CD4-positive, alpha-beta T cell treated with Interleukin-17A for 1 hour (primary cell): Measurements from ENCODE around the gene ASTE1.
"Not testable (repeated sequence)": the region's sequence is repeated elsewhere in the genome, so short reads cannot be mapped to it uniquely, and the experiment has no call there.

Source experiments
- DNase-seq: peaks from one replicate; pipeline ENCODE4 v3.0.0-alpha.2; 2020

Gene ASTE1

DNA sequence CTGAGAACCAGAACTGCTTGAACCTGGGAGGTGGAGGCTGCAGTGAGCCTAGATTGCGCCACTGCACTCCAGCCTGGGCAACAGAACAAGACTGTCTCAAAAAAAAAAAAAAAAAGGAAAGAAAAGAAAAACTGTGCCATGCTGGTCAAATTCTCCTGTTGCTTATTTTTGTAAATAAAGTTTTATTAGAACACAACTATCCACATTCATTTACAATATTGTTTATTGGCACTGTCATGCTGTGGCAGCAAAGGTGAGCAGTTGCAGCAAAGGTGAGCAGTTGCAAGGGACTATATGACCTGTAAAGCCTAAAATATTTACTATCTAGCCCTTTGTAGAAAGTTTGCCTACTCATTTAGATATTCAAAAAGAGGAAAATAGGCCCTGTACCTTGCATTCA is 18.3 kb downstream of the ASTE1 start:
- no peak for DNase-seq

DNA sequence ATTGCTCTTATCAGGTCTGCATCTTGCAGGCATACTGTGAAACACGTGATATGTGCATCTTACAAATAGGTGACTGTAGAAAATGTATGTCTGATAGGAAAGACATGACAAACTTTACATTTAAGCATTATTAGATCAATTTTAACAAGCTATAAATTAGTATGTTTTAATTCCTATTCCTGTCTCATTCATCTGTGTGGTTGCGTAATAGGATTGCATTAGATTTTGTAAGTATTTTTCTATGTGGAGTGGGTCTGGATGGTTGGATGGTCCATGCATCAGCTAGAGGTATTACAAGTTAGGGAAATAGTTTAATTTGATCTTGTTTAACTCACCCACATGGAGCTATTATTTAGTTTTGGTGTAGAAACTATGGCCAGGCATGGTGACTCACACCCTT is 18.8 kb downstream of the ASTE1 start:
- no peak for DNase-seq

DNA sequence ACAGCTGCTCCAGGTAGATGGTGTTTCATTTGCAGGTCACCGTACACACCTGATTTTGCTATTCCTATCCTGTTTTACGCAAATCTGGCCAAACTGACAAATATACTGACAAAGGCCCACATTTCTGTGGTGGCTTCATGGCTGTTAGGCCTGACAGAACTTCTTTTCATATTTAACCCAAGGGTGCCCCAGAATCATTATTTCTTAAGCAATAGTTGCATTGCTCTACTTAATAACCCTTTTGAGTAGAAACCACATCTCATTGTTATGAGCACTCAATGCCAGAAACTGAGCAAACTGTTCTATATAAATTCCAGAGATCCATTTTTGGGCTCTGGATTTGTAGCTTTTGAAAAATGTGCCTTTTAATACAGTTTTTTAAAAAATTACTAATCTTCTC is 19.4 kb downstream of the ASTE1 start:
- no peak for DNase-seq

DNA sequence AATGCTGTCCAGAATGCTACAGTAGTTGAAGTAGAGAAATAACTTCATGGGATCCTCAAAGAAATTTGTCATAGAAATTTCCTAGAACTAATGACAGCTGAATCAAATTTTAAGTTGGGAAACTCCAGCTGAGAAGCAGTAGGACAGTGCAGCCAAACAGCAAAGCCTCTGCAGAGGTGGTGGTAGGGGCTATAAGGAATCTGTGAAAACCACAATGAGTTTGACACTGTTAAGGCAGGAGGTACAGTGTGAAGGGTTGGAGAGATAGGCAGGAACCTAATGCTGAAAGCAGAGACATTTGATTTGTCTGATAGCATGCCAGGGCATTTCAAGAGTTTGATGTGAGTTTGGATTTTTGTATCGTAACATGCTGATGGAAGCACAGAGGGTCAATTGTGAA is 22.0 kb downstream of the ASTE1 start:
- DNase-seq, result no peak

DNA sequence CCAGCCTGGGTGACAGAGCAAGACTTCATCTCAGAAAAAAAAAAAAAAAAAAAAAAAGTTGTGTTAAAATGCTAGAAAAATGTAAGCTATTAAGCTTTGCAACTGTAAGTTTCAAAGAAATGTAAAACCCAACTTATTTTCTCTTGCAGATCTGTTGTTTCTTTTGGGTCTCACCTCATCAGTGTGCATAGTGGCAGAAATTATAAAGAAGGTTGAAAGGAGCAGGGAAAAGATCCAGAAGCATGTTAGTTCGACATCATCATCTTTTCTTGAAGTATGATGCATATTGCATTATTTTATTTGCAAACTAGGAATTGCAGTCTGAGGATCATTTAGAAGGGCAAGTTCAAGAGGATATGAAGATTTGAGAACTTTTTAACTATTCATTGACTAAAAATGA is 25.6 kb downstream of the ASTE1 start:
- DNase-seq, result no peak

DNA sequence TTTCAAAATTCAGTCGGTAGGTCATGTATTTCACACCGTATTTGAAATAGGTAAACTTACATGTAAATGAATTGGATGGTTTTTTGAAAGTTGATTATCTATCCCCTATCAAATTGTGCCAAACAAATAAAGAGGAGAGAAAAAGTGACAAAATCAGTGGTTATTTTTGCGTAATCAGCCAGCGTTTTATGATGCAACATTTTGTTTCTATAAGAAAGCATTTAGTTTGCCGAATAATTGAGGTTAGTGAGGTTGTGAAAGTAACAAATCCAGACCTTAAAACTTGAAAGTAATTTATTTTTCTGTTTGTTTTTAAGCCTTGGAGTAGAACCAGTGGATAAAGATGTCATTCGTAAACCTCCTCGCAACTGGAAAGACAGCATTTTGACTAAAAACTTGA is 29.3 kb downstream of the ASTE1 start:
- DNase-seq, result no peak

DNA sequence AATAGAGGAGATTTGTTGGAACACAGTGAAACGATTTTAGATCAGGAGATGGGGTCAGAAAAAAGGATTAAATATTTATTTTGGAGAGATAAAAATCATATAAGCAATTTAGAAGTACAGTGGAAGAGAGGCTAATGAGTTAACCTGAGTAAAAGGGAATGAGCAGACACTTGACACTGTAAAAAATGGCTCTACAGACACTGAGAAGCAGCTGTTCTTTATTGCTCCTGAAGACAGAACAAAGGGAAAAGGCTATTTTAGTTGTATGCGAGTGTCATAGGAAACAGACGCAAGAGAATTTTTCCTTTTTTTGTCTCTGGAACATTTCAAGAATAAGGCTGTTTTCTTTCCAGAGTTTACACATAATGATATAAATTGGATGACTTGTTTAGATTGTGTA is 34.3 kb downstream of the ASTE1 start:
- no peak for DNase-seq

DNA sequence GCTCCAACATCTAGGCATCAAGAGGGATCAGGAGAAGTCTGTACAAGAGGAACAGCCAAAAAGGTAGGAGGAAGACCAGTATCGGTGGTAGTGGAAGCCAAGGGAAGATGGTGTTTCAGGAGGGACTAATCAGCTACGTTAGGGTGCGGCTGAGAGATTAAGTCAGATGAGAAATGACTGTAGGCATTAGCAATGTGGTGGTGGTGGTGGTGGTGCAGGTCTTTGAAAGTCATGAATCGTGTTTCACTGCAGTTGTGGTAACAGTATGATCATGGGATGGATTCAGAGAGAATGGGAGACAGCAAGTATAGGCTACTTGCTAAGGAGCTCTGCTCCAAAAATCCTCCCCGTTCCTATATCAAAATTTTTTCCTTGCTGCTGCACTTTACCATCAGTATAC is 35.5 kb downstream of the ASTE1 start:
- no peak for DNase-seq

DNA sequence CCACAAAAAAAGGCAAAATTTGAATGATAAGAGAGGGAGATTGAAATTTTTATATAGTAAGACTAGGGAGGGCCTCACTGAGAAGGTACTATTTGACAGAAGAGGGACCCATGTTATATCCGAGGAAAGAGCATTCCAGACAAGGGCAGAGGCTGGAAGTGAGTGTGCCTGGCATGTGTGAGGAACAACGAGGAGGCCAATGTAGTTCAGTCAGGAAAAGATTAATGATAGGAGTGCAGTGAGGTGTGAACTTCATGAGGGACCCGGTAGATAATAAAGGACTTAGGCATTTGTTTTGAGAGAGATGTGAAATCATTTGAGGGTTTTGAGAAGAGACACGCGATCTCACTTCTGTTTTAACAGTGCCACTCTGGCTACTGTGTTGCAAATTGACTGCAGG is 36.3 kb downstream of the ASTE1 start:
- no peak for DNase-seq

DNA sequence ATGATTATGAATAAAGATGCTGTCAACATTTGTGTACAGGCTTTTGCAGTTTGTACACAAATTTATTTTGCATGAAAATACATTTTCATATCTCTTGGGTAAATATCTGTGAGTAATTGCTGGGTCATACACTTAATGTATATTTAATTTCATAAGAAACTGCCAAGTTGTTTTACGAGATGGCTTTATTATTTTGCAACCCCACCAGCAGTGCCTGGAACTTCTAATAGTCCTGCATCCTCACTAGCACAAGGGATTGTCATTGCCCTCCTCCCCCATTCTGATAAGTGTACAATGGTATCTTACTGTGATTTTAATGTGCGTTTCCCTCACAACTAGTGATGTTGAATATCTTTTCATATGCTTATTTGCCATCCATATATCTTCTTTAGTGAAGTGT is 45.2 kb downstream of the ASTE1 start:
- no peak for DNase-seq

DNA sequence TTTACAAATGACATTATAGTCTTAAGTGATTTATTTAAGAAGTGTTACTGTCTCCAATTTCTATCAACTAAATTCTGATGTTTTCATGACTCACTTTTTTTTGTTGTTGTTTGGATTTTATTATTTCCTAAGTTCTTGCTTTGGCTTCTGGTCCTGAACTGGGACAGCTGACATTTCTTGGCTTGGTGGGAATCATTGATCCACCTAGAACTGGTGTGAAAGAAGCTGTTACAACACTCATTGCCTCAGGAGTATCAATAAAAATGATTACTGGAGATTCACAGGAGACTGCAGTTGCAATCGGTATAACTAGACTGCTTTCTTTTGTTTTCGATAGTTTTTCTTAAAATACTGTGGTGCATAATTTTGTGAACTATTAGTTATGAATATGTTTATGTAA is 47.5 kb downstream of the ASTE1 start:
- no peak for DNase-seq

DNA sequence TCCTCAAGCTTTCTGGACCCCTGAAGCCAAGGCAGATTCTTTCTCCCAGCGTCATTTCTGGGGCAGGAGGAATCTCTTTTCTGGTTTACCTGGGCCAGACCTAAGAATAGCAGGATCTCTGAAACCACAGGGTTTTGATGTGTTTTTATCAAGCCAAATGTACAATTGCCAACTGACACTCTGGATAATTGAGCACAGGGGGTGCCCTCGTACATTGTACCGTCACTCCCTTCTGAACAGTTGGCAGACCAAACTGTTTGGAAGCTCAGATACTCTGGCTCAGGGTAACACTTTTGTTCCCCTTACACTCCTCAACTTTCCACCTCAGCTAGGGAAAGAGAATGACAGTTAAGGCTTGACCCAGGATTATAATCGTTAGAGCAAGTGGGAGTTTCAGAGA is 49.9 kb downstream of the ASTE1 start:
- no peak for DNase-seq

DNA sequence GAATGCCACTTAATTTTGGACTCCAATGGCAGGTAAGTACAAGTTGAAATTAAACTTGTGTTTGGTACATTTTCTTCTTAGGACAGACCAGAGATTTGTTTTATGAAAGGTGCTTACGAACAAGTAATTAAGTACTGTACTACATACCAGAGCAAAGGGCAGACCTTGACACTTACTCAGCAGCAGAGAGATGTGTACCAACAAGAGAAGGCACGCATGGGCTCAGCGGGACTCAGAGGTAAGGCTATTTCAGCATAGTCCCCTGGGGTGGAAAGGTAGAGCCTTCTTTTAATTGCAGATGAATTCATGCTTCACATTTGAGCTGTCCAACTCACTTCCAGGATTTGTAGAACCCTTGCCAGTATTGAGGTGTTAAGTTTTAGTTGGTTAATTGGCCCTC is 51.4 kb downstream of the ASTE1 start:
- DNase-seq, result no peak

DNA sequence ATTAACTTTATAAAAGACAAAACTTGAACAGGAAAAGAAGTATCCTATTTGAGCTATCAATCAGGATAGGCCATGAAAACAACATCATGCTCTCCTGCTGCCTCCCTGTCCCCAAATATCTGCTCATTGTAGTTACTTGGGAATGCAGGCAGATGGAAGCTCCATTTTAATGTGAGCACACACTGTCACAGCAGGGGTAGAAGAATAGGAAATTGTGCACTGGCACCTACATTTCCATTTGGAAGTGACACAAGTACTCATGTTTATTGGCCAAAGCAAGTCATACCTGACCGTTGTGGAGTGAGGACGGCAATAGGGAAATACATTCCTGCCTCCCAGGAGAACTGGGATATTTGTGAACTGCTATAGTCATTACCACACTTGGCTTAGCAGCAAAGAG is 52.4 kb downstream of the ASTE1 start:
- DNase-seq, result no peak

DNA sequence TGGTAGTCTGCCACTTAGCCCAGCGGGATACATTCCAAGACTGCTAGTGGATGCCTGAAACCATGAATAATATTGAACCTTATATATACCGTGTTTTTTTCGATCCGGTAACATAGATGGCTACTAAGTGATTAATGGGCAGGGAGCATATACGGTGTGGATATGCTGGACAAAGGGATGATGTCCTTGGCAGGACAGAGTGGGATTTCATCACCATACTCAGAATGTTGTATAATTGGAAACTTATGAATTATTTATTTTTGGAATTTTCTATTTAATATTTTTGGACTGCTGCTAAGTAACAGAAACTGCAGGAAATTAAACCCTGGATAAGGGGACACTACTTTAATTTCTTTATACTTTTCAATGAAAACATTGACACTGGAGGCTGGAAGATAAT is 53.2 kb downstream of the ASTE1 start:
- no peak for DNase-seq

DNA sequence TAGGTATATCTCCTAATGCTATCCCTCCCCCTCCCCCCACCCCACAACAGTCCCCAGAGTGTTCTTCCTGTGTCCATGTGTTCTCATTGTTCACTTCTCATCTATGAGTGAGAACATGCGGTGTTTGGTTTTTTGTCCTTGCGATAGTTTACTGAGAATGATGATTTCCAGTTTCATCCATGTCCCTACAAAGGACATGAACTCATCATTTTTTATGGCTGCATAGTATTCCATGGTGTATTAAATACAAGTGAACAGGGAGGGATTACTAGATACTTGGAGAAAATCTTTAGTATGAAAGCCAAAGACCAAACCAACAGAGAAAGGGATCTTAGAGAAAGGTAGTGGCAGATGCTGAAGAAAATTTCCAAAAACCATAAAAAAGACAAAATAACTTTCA is 54.0 kb downstream of the ASTE1 start:
- not testable (repeated sequence) for DNase-seq

DNA sequence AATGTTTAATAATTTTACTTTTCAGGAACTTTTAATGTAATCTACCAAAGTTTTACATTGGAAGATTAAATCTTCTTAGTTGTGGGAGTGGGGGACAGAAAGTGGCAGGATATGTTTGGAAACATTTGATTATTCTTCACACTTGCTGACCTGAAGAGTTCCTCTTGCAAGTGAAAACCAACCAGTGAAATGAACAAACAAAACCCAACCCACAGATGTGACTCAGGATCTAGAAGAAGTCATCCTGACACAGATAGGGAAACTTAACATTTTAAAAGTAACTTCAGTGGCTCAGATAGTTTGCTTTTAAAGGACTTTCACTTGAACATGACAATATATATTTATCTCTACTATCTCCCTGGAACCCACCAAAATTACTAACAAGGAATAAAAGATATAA is 55.4 kb downstream of the ASTE1 start:
- no peak for DNase-seq

DNA sequence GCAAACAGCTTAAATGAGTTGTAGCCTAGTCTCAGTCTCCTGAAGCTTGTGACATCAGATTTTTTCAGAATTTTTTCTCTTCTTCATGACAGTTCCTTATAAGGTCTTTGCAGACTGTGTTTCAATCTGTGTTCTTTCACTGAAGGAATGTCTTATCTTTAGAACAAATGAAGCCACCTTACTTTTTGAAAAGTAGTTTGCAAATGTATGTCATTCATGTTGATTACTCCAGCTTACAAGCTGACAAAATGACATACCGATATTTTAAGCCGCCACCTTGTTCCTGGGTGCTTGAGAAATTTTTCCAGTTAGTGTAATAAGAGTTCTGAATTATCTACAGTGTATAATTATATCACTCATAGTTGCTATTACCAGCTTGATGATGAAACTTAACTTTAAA is 57.0 kb downstream of the ASTE1 start:
- no peak for DNase-seq

DNA sequence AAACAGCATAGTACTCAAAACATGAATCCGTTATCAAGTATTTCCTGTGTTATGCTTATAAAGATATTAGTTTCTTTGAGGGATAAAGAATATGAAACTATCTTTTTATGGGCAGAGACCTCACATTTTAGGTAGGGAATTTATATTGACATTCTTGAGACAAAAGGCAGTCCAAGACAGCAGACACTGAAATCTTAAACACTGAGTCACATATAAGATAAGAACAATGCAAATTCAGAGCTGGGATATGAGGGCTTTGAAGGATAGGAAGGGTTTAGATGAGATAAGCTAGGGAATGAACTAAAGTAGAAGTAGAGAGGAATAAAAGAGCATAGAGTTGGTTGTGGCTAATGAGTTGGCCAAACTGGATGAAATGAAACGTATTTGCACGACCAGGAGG is 58.4 kb downstream of the ASTE1 start:
- DNase-seq, result no peak

DNA sequence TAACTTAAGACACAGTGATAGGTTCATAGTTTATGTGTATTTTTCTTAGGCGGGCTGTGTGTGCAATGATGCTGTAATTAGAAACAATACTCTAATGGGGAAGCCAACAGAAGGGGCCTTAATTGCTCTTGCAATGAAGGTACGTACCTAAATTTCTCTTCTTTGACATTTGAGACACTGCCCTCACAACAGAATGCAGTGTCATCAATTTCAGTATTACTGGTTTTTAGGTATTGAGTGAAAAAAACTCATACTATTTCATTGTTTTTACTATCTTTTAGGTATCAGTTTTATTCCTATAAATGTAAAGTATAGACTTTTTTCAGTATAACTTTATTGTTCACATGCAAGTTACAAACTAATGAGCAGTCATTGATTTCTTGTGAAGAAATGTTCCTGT is 59.3 kb downstream of the ASTE1 start:
- DNase-seq, result no peak

DNA sequence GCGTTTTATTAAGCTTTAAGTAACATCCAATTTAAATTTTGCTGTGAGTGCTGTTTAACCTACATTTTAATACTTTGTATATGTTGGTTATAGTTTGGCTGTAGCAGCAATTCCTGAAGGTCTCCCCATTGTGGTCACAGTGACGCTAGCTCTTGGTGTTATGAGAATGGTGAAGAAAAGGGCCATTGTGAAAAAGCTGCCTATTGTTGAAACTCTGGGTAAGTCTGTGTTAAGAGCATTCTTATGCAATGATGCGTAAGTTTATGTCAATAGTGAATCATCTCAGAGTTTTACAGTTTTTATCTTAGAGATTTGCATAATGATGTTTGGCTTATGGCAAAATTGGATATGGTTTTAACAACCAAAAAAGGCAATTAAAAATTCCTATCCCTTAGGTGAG is 62.7 kb downstream of the ASTE1 start:
- DNase-seq, result no peak
